ENCODE data around the gene ZBED4. TPM values are rescaled to one million over a fixed set of nuclear protein-coding genes. Genes with fewer than 3 reads are reported as not detected.
A peak's percentile ranks its signal among the peaks of the same experiment; 100 is the strongest.

The ZBED4 gene
- total RNA-seq, 6 experiments from 2014 or later: 4.1 to 9.3 (median 5.2) TPM

- Histone ChIP-seq H3K36me3 (peaks cover 0 to 2% (median 0%) of the 10 kb centered on the region in 4 donors), H3K9me3 (no peaks in the 10 kb centered on the region), H3K4me1 (no peaks in the 10 kb centered on the region), H3K4me3 (no peak overlapping the region), H3K27me3 (no peaks in the 10 kb centered on the region), H3K27ac (no peak overlapping the region)
- intact Hi-C loops (cut with DNase I): no loop called here
- no peak for DNase-seq
- TF ChIP-seq CTCF (IDR thresholded peaks at IDR 0.05) (no peak), POLR2A (IDR thresholded peaks at IDR 0.05) (no peak)
- ATAC-seq: peak in 2 of 4 donors; percentile 22 to 36
- WGBS (ENCODE audit: insufficient coverage, low coverage, low lambda C conversion rate, missing lambda C conversion rate): 74% methylated on average over 6 of the region's 20 CpGs
Measured at GRCh38 chr22:49880281-49880680, 26.6 kb downstream of the ZBED4 start.

- ATAC-seq (no peak), DNase-seq (no peak)
- Histone ChIP-seq H3K27ac (no peak overlapping the region), H3K36me3 (peaks cover 0 to 9% (median 0%) of the 10 kb centered on the region in 4 donors), H3K4me1 (no peaks in the 10 kb centered on the region), H3K9me3 (no peaks in the 10 kb centered on the region), H3K4me3 (no peak overlapping the region), H3K27me3 (no peaks in the 10 kb centered on the region)
- TF ChIP-seq POLR2A (IDR thresholded peaks at IDR 0.05): no peak
- no CpG with 5 or more reads among the region's 2 CpGs for WGBS (ENCODE audit: insufficient coverage, low coverage, low lambda C conversion rate, missing lambda C conversion rate)
- intact Hi-C loops (cut with DNase I): no loop called here
Measured at GRCh38 chr22:49881856-49882255, 28.2 kb downstream of the ZBED4 start.

- Histone ChIP-seq H3K9me3 (no peaks in the 10 kb centered on the region), H3K27ac (no peak overlapping the region)
- intact Hi-C loops (cut with DNase I): no loop called here
Measured at GRCh38 chr22:49882519-49883293, 29.1 kb downstream of the ZBED4 start.

GRCh38 chr22:49883294-49883640 lies 29.6 kb downstream of the ZBED4 start:
- WGBS (ENCODE audit: insufficient coverage, low coverage, low lambda C conversion rate, missing lambda C conversion rate): 94% methylated on average over 4 of the region's 4 CpGs
- H3K4me3 ChIP-seq: no peak overlapping the region
- H3K27me3 ChIP-seq: no peaks in the 10 kb centered on the region
- ATAC-seq (no peak), DNase-seq (no peak)
- no peak for TF ChIP-seq CTCF (IDR thresholded peaks at IDR 0.05)
- no peak for TF ChIP-seq POLR2A (IDR thresholded peaks at IDR 0.05)
- H3K27ac ChIP-seq: no peak overlapping the region
- H3K4me1 ChIP-seq: no peaks in the 10 kb centered on the region
- intact Hi-C loops (cut with DNase I): no loop called here
- peaks cover 0 to 14% (median 0%) of the 10 kb centered on the region in 4 donors for H3K36me3 ChIP-seq
- H3K9me3 ChIP-seq: no peaks in the 10 kb centered on the region

More at GRCh38 chr22:49882519-49883293, 29.1 kb downstream of the ZBED4 start:
- Histone ChIP-seq H3K4me3 (no peak overlapping the region), H3K4me1 (no peaks in the 10 kb centered on the region), H3K36me3 (peaks cover 0 to 13% (median 0%) of the 10 kb centered on the region in 4 donors), H3K27me3 (no peaks in the 10 kb centered on the region)
- WGBS (ENCODE audit: insufficient coverage, low coverage, low lambda C conversion rate, missing lambda C conversion rate): 90% methylated on average over 21 of the region's 21 CpGs
- no peak for DNase-seq
- TF ChIP-seq POLR2A (IDR thresholded peaks at IDR 0.05) (no peak), CTCF (IDR thresholded peaks at IDR 0.05) (no peak)
- no peak for ATAC-seq

- peaks cover 0 to 2% (median 0%) of the 10 kb centered on the region in 4 donors for H3K9me3 ChIP-seq
- 86% methylated on average over 6 of the region's 20 CpGs for WGBS (ENCODE audit: insufficient coverage, low coverage, low lambda C conversion rate, missing lambda C conversion rate)
- H3K4me1 ChIP-seq: no peaks in the 10 kb centered on the region
- no peaks in the 10 kb centered on the region for H3K27me3 ChIP-seq
- no peak overlapping the region for H3K4me3 ChIP-seq
- TF ChIP-seq POLR2A (IDR thresholded peaks at IDR 0.05) (no peak), CTCF (IDR thresholded peaks at IDR 0.05) (no peak)
- H3K36me3 ChIP-seq: peaks cover 0 to 14% (median 0%) of the 10 kb centered on the region in 4 donors
- ATAC-seq (no peak), DNase-seq (no peak)
- no peak overlapping the region for H3K27ac ChIP-seq
- intact Hi-C loops (cut with DNase I): no loop called here
Measured at GRCh38 chr22:49884075-49884474, 30.4 kb downstream of the ZBED4 start.

All from right lobe of liver (tissue), 6 donors.